Measurements from ENCODE around the gene AIRE. TPM values are rescaled to one million over a fixed set of nuclear protein-coding genes. Genes with fewer than 3 reads are reported as not detected.
"Not testable (repeated sequence)": the region's sequence is repeated elsewhere in the genome, so short reads cannot be mapped to it uniquely, and the experiment has no call there.

AIRE gene
- total RNA-seq, 6 donors from 2014 or later, result not detected

DNA sequence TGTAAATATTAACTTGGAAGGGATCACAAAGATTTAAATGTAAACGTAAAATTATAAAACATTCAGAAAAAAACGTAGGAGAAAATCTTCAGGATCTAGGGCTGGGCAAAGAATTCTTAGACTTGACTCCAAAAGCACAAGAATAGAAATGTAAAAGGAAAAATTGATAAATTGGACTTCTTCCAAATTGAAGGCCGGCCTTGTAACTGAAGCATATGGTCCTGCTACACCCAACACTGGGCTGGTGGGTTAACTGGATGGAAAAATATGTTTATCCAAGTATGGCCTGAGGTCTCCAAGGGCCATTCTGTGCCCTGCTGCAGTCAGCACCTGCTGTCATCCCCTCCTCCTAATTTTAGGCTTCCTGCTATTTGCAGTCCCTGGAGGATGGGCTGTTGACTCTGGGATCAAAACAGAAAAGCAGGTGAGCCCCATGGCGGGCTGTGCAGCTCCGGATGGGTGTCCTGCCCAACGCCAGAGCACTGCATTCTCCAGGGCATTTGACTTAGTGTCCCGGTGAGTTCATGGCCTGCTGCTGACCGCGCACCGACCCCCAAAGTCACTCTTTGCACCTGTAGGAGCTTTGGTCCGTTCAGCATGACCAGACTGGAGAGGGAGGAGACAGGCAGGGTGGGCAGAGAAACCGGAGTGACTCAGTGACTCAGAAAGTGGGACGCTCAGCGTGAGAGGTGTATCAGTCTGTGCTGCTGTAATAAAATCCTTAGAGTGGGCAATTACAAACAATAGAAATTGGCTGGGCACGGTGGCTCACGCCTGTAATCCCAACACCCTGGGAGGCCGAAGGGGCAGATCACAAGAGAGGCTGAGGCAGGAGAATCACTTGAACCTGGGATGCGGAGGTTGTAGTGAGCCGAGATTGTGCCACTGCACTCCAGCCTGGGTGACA, 6.1 kb upstream of the AIRE start:
- no peaks in the 10 kb centered on the region for H3K27me3 ChIP-seq
- no peaks in the 10 kb centered on the region for H3K9me3 ChIP-seq
- no peak for TF ChIP-seq POLR2A (IDR thresholded peaks at IDR 0.05)
- no peak for TF ChIP-seq POLR2AphosphoS5 (IDR thresholded peaks at IDR 0.05)
- TF ChIP-seq, protein P1, sequence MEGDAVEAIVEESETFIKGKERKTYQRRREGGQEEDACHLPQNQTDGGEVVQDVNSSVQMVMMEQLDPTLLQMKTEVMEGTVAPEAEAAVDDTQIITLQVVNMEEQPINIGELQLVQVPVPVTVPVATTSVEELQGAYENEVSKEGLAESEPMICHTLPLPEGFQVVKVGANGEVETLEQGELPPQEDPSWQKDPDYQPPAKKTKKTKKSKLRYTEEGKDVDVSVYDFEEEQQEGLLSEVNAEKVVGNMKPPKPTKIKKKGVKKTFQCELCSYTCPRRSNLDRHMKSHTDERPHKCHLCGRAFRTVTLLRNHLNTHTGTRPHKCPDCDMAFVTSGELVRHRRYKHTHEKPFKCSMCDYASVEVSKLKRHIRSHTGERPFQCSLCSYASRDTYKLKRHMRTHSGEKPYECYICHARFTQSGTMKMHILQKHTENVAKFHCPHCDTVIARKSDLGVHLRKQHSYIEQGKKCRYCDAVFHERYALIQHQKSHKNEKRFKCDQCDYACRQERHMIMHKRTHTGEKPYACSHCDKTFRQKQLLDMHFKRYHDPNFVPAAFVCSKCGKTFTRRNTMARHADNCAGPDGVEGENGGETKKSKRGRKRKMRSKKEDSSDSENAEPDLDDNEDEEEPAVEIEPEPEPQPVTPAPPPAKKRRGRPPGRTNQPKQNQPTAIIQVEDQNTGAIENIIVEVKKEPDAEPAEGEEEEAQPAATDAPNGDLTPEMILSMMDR (IDR thresholded peaks at IDR 0.05), result no peak
- no peak for TF ChIP-seq EP300 (IDR thresholded peaks at IDR 0.05)
- no peaks in the 10 kb centered on the region for H3K36me3 ChIP-seq
- ATAC-seq (ENCODE audit: low FRiP score in 2 of 2) (no peak), DNase-seq (no peak)
- H3K4me1 ChIP-seq, result peaks cover 0 to 5% (median 0%) of the 10 kb centered on the region in 4 donors
- 88 to 91% methylated on average over 19 of the region's 19 CpGs for WGBS, 2 donors
- no peak overlapping the region for H3K4me3 ChIP-seq
- no peak overlapping the region for H3K27ac ChIP-seq

DNA sequence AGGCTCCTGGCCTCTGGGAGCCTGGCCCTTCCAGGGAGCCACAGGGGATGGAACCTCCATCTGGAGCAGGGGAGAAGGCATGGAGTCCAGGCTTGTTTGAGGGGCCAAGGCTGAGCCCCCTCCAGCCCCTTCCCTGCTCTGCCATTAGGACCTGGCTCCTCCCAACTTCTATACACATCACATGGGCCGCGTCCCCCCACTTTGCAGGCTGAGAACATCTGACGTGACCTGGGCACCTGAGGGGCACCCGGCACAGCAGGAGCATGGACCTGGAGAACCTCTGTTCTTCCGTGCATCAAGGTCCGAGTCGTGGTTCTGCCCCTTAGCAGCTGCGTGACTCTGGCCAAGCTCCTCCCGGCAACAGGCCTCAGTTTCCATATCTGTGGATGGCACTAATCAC, 3.9 kb upstream of the AIRE start:
- TF ChIP-seq EP300 (IDR thresholded peaks at IDR 0.05) (no peak), POLR2A (IDR thresholded peaks at IDR 0.05) (no peak), POLR2AphosphoS5 (IDR thresholded peaks at IDR 0.05) (no peak)
- TF ChIP-seq, protein P1 (IDR thresholded peaks at IDR 0.05), result no peak
- H3K4me3 ChIP-seq, result no peak overlapping the region
- no peak overlapping the region for H3K27ac ChIP-seq
- no peaks in the 10 kb centered on the region for H3K9me3 ChIP-seq
- WGBS, 2 donors, result 93 to 100% methylated on average over 7 to 9 of the region's 9 CpGs
- DNase-seq (no peak), ATAC-seq (ENCODE audit: low FRiP score in 2 of 2) (no peak)
- H3K4me1 ChIP-seq, result peaks cover 5 to 12% (median 8%) of the 10 kb centered on the region in 4 donors
- peaks cover 0 to 12% (median 3%) of the 10 kb centered on the region in 4 donors for H3K27me3 ChIP-seq
- no peaks in the 10 kb centered on the region for H3K36me3 ChIP-seq

DNA sequence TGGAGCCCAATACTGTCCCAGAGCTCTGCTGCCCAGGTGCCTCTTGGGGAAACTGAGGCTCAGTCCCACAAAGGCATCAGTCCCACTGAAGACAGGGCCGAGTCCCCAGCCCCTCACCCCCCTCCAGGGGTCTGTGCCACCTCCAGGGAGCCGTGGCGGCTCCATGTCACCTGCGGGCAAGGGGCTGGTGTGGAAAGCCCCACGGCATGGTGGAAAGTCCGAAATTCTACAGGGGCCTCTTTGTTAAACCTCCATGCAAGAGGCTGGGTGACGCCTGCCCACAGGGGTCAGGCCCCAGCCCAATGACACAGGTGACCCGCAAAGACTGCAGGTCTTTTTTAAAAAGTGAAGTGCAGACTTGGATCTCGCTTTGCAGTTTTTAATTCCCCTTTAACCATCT, 3.3 kb upstream of the AIRE start:
- Histone ChIP-seq H3K36me3 (no peaks in the 10 kb centered on the region), H3K9me3 (no peaks in the 10 kb centered on the region), H3K4me1 (peaks cover 5 to 12% (median 8%) of the 10 kb centered on the region in 4 donors), H3K27me3 (peaks cover 0 to 18% (median 3%) of the 10 kb centered on the region in 4 donors), H3K27ac (no peak overlapping the region), H3K4me3 (no peak overlapping the region)
- TF ChIP-seq POLR2AphosphoS5 (IDR thresholded peaks at IDR 0.05) (no peak), POLR2A (IDR thresholded peaks at IDR 0.05) (no peak), EP300 (IDR thresholded peaks at IDR 0.05) (no peak)
- TF ChIP-seq, protein P1 (IDR thresholded peaks at IDR 0.05), result no peak
- ATAC-seq (ENCODE audit: low FRiP score in 2 of 2) (no peak), DNase-seq (peak in 1 of 2 donors; percentile 71)
- 84 to 93% methylated on average over 4 to 8 of the region's 9 CpGs for WGBS, 2 donors

DNA sequence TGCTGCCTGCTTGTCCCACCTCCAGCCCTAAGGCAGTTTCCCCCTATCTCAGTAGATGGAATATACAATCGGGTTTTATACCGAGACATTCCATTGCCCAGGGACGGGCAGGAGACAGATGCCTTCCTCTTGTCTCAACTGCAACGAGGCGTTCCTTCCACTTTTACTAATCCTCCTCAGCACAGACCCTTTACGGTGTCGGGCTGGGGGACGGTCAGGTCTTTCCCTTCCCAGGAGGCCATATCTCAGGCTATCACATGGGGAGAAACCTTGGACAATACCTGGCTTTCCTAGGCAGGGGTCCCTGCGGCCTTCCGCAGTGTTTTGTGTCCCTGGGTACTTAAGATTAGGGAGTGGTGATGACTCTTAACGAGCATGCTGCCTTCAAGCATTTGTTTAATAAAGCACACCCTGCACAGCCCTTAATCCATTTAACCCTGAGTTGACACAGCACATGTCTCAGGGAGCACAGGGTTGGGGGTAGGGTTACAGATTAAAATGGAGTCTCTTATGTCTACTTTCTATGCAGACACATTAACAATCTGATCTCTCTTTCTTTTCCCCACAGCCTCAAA, 2.4 kb upstream of the AIRE start:
- not testable (repeated sequence) for H3K9me3 ChIP-seq; ATAC-seq (ENCODE audit: low FRiP score in 2 of 2); DNase-seq; H3K36me3 ChIP-seq; H3K27ac ChIP-seq; H3K4me3 ChIP-seq
- Histone ChIP-seq H3K27me3 (peaks cover 0 to 20% (median 3%) of the 10 kb centered on the region in 4 donors), H3K4me1 (peaks cover 5 to 12% (median 8%) of the 10 kb centered on the region in 4 donors)
- WGBS, 2 donors, result 48 to 65% methylated on average over 11 of the region's 11 CpGs

DNA sequence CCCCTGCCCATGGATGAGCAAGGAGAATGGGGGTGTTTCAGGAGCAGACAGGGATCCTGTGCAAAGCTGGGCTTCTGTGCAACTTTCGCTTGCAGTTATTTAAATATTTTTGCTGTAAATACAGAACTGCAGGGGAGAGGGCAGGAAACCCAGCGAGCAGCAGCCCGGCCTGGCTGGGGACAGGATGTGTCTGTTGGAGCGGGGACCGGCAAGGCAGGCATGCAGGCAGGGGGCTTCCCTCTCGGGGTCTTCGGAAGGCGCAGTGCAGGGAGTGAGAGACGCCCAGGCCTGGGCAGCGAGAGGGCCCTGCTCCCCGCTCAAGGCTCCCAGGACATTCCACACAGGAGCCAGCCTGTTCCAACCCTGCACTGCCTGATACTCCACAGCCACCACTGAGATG, 1.7 kb upstream of the AIRE start:
- TF ChIP-seq EP300 (IDR thresholded peaks at IDR 0.05) (no peak), POLR2AphosphoS5 (IDR thresholded peaks at IDR 0.05) (no peak), POLR2A (IDR thresholded peaks at IDR 0.05) (no peak)
- TF ChIP-seq, protein P1 (IDR thresholded peaks at IDR 0.05), result no peak
- peak in 1 of 2 donors; percentile 55 for DNase-seq
- H3K36me3 ChIP-seq, result no peaks in the 10 kb centered on the region

More for the DNA sequence above, 1.7 kb upstream of the AIRE start:
- Histone ChIP-seq H3K4me3 (no peak overlapping the region), H3K27ac (no peak overlapping the region), H3K27me3 (peaks cover 0 to 20% (median 3%) of the 10 kb centered on the region in 4 donors), H3K9me3 (no peaks in the 10 kb centered on the region), H3K4me1 (peaks cover 5 to 12% (median 8%) of the 10 kb centered on the region in 4 donors)
- 55 to 58% methylated on average over 11 of the region's 11 CpGs for WGBS, 2 donors
- no peak for ATAC-seq (ENCODE audit: low FRiP score in 2 of 2)

Data from upper lobe of left lung (tissue), 6 donors.